Measurements from ENCODE around the gene FASN.

- TF ChIP-seq CTCF (IDR thresholded peaks at IDR 0.05) (no peak), POLR2A (IDR thresholded peaks at IDR 0.05) (no peak)
These were observed 50.0 kb downstream of the FASN start for GRCh38 chr17:82047914-82048570.

All from Peyer's patch (tissue), 4 donors.